GM12891 (cell line): ENCODE results near the gene ME3.

Experiments used
- POLR2A ChIP-seq: IDR thresholded peaks from 2 replicates; pipeline ENCODE4 v1.6.1; 2011; ENCODE audit warnings: low read depth, low read length, control low read depth
- POLR2AphosphoS5 ChIP-seq: IDR thresholded peaks from 2 replicates; pipeline ENCODE4 v1.6.1; 2011; ENCODE audit warnings: low read depth, low read length, control low read depth

GRCh38 chr11:86418917-86419316 lies 253.5 kb downstream of the ME3 start:
- no peak for TF ChIP-seq POLR2AphosphoS5
- TF ChIP-seq POLR2A = no peak
